SK-N-SH (cell line): ENCODE measurements around the gene SSTR4. TPM values are rescaled to one million over a fixed set of nuclear protein-coding genes. Genes with fewer than 3 reads are reported as not detected.

Experiments
- CTCF ChIA-PET: fragments of 300-600, 350-600 bp; formaldehyde crosslinking; extraction: SDS; loops from one replicate; lab custom pipeline; 2021; lab: Yijun Ruan, JAX
- POLR2A ChIA-PET: fragments of 350-600 bp; sonication (Branson Sonifier 250); formaldehyde crosslinking; extraction: SDS; loops from one replicate; lab custom pipeline; 2020; ENCODE audit warnings: antibody characterized with exemption, inconsistent platforms; lab: Yijun Ruan, JAX
- DNase-seq: peaks from one replicate; pipeline ENCODE4 v3.0.0; 2012
- H2AFZ ChIP-seq: fragments of 200-600 bp; sonication (generic); 2 replicates; pipeline ENCODE4 v1.8.1; 2016; ENCODE audit warnings: antibody characterized with exemption, mild to moderate bottlenecking, low read depth
- H3F3A ChIP-seq: fragments of 200-600 bp; sonication (generic); replicated peaks from 2 replicates; pipeline ENCODE3; 2016; ENCODE audit warnings: antibody characterized with exemption, mild to moderate bottlenecking; ENCODE audit not compliant: insufficient read depth
- H3K27ac ChIP-seq, 2 experiments: fragments of 200-500 bp in 1 of 2; fragments of 200-600 bp in 1 of 2; sonication (Bioruptor generic) in 1 of 2; sonication (generic), shearing (Covaris generic) in 1 of 2; 2 replicates each; pipeline versions ENCODE4 v1.5.1 to v1.6.1; 2014 to 2016; ENCODE audit warnings: low read depth in 2 of 2, inconsistent platforms in 1 of 2, low read length in 1 of 2, mild to moderate bottlenecking in 1 of 2, mixed read lengths in 1 of 2
- H3K27me3 ChIP-seq: fragments of 200-600 bp; sonication (generic), shearing (Covaris generic); 2 replicates; pipeline ENCODE4 v1.6.1; 2016; ENCODE audit warnings: mixed run types; ENCODE audit not compliant: insufficient read depth
- H3K36me3 ChIP-seq, 2 experiments: fragments of 200-500 bp in 1 of 2; fragments of 200-600 bp in 1 of 2; sonication (Bioruptor generic) in 1 of 2; sonication (generic) in 1 of 2; replicated peaks in 1 of 2; 2 replicates each; pipeline versions ENCODE3 to v1.5.1; 2014 to 2016; ENCODE audit warnings: low read length in 1 of 2, mild to moderate bottlenecking in 1 of 2; ENCODE audit not compliant: insufficient read depth in 2 of 2, control insufficient read depth in 1 of 2
- H3K4me1 ChIP-seq, 2 experiments: fragments of 200-500 bp in 1 of 2; fragments of 200-600 bp in 1 of 2; sonication (Bioruptor generic) in 1 of 2; sonication (generic), shearing (Covaris generic) in 1 of 2; 2 replicates each; pipeline versions ENCODE4 v1.5.1 to v1.6.1; 2014 to 2016; ENCODE audit warnings: low read depth in 1 of 2, low read length in 1 of 2, mixed run types in 1 of 2; ENCODE audit not compliant: insufficient read depth in 2 of 2, control insufficient read depth in 1 of 2
- H3K4me2 ChIP-seq: fragments of 200-600 bp; sonication (generic), shearing (Covaris generic); 2 replicates; pipeline ENCODE4 v1.6.1; 2017; ENCODE audit warnings: mixed run types
- H3K4me3 ChIP-seq, 2 experiments: fragments of 200-500 bp in 1 of 2; fragments of 200-600 bp in 1 of 2; sonication (Bioruptor generic) in 1 of 2; sonication (generic), shearing (Covaris generic) in 1 of 2; 2 replicates each; pipeline versions ENCODE4 v1.5.1 to v1.8.1; 2014 to 2016; ENCODE audit warnings: low read depth in 2 of 2, inconsistent platforms in 1 of 2, low read length in 1 of 2, mild to moderate bottlenecking in 1 of 2, mixed read lengths in 1 of 2, moderate library complexity in 1 of 2
- H3K79me2 ChIP-seq: fragments of 200-600 bp; sonication (generic); 2 replicates; pipeline ENCODE4 v1.8.1; 2017; ENCODE audit warnings: mild to moderate bottlenecking; ENCODE audit not compliant: insufficient read depth
- H3K9ac ChIP-seq: fragments of 200-600 bp; sonication (generic); 2 replicates; pipeline ENCODE4 v1.6.1; 2017; ENCODE audit warnings: mixed run types
- H3K9me2 ChIP-seq: fragments of 200-600 bp; sonication (generic); 2 replicates; pipeline ENCODE4 v1.6.1; 2017; ENCODE audit warnings: mixed run types
- H3K9me3 ChIP-seq: fragments of 200-600 bp; sonication (generic); 2 replicates; pipeline ENCODE4 v1.6.1; 2017; ENCODE audit warnings: mixed run types, mild to moderate bottlenecking, moderate library complexity
- H4K20me1 ChIP-seq: fragments of 200-600 bp; sonication (generic); 2 replicates; pipeline ENCODE4 v1.6.1; 2017; ENCODE audit warnings: mild to moderate bottlenecking, mixed run types; ENCODE audit not compliant: insufficient read depth
- CHD2 ChIP-seq: fragments of 150-350 bp; IDR thresholded peaks from 2 replicates; pipeline ENCODE4 v1.6.1; 2018; ENCODE audit warnings: low read length; ENCODE audit not compliant: partially characterized antibody
- GABPA ChIP-seq: IDR thresholded peaks from 2 replicates; pipeline ENCODE4 v1.4.0; 2012; ENCODE audit warnings: low read depth, mild to moderate bottlenecking
- JUND ChIP-seq: IDR thresholded peaks from 2 replicates; pipeline ENCODE4 v1.4.0; 2012
- MXI1 ChIP-seq: IDR thresholded peaks from 2 replicates; pipeline ENCODE4 v1.6.1; 2012; ENCODE audit warnings: mild to moderate bottlenecking, low read depth, low read length, improper control_type of control experiment
- RAD21 ChIP-seq: IDR thresholded peaks from 2 replicates; pipeline ENCODE4 v1.6.1; 2012; ENCODE audit warnings: mild to moderate bottlenecking, low read length
- RCOR1 ChIP-seq: fragments of 150-350 bp; IDR thresholded peaks from 2 replicates; pipeline ENCODE4 v1.6.1; 2017; ENCODE audit warnings: antibody characterized with exemption, low read length
- RFX5 ChIP-seq: IDR thresholded peaks from 2 replicates; pipeline ENCODE4 v1.6.1; 2012; ENCODE audit warnings: mild to moderate bottlenecking, improper control_type of control experiment, low read length
- RXRA ChIP-seq: IDR thresholded peaks from 2 replicates; pipeline ENCODE4 v1.4.0; 2012; ENCODE audit warnings: low read depth, mild to moderate bottlenecking, borderline replicate concordance
- TEAD4 ChIP-seq: IDR thresholded peaks from 2 replicates; pipeline ENCODE4 v1.4.0; 2012; ENCODE audit warnings: mild to moderate bottlenecking, borderline replicate concordance; ENCODE audit not compliant: insufficient read depth
- USF1 ChIP-seq: IDR thresholded peaks from 2 replicates; pipeline ENCODE4 v1.4.0; 2012; ENCODE audit warnings: low read depth, borderline replicate concordance
- USF2 ChIP-seq: fragments of 150-350 bp; IDR thresholded peaks from 2 replicates; pipeline ENCODE4 v1.6.1; 2017; ENCODE audit warnings: antibody characterized with exemption, low read length, low read depth, borderline replicate concordance
- YY1 ChIP-seq: IDR thresholded peaks from 2 replicates; pipeline ENCODE4 v1.4.0; 2012; ENCODE audit warnings: low read depth, mild to moderate bottlenecking
- ZBTB33 ChIP-seq: IDR thresholded peaks from 2 replicates; pipeline ENCODE4 v1.4.0; 2012; ENCODE audit warnings: low read depth, borderline replicate concordance
- WGBS: methylation state at CpG from one replicate; pipeline ENCODE4 v1.1.6; 2017; ENCODE audit warnings: low lambda C conversion rate; 5-methylcytosine and 5-hydroxymethylcytosine counted together
- polyA plus RNA-seq, 3 experiments: library from polyadenylated mRNA; depleted of rRNA; stranded (reverse); fragments of >200 nt; gene quantifications; 2 replicates each; pipeline ENCODE4 v1.2.3, GENCODE V29; 2012

Gene SSTR4
- polyA plus RNA-seq, 1 of the 3 experiments (the other 2 are of a cell fraction) = not detected

- Histone ChIP-seq H3K9me2 (no peaks in the 10 kb centered on the region), H3K27me3 (peaks cover 54% of the 10 kb centered on the region), H3K4me1 (no peaks in the 10 kb centered on the region), H3K9ac (no peak within 1 kb of the TSS), H3K27ac (no peak within 1 kb of the TSS), H3F3A (no peaks in the 10 kb centered on the region), H3K9me3 (no peaks in the 10 kb centered on the region), H3K36me3 (no peaks in the 10 kb centered on the region), H3K79me2 (no peaks in the 10 kb centered on the region), H3K4me2 (no peak within 1 kb of the TSS), H3K4me3 (no peak within 1 kb of the TSS), H4K20me1 (no peaks in the 10 kb centered on the region), H2AFZ (no peak within 1 kb of the TSS)
- TF ChIP-seq ZBTB33 = no peak
- ChIA-PET POLR2A (no interaction called here), CTCF (no interaction called here)
- no peak for DNase-seq
- 43% methylated on average over 15 of the region's 28 CpGs for WGBS
Observed at GRCh38 chr20:23086056-23086566, 51.0 kb downstream of the SSTR4 start, which contains the start of gene CD93. TSS of gene CD93 (minus strand) at chr20:23086324. CDS start at chr20:23086192, 132 bp downstream.

- peaks cover 54% of the 10 kb centered on the region for H3K27me3 ChIP-seq
- CTCF ChIA-PET = no interaction called here
- no peak overlapping the region for H2AFZ ChIP-seq
- DNase-seq = no peak
- no peaks in the 10 kb centered on the region for H3F3A ChIP-seq
- H3K9me3 ChIP-seq = no peaks in the 10 kb centered on the region
- H3K9me2 ChIP-seq = no peaks in the 10 kb centered on the region
- H3K79me2 ChIP-seq = no peaks in the 10 kb centered on the region
- TF ChIP-seq CHD2 (no peak), RFX5 (no peak), USF2 (no peak), GABPA (no peak), YY1 (no peak), USF1 (no peak), RCOR1 (no peak), RXRA (no peak), TEAD4 (no peak), JUND (no peak), MXI1 (no peak), RAD21 (no peak)
- H3K9ac ChIP-seq = no peak overlapping the region
- H3K36me3 ChIP-seq = no peaks in the 10 kb centered on the region
- H3K27ac ChIP-seq = no peak overlapping the region
- POLR2A ChIA-PET = no interaction called here
- no peaks in the 10 kb centered on the region for H4K20me1 ChIP-seq
- H3K4me2 ChIP-seq = no peak overlapping the region
- H3K4me3 ChIP-seq = no peak overlapping the region
- no peaks in the 10 kb centered on the region for H3K4me1 ChIP-seq
- 58% methylated on average over 9 of the region's 14 CpGs for WGBS
Observed at GRCh38 chr20:23086931-23087411, 51.9 kb downstream of the SSTR4 start.
